ENCODE results near the gene IL1RL1.

DNA sequence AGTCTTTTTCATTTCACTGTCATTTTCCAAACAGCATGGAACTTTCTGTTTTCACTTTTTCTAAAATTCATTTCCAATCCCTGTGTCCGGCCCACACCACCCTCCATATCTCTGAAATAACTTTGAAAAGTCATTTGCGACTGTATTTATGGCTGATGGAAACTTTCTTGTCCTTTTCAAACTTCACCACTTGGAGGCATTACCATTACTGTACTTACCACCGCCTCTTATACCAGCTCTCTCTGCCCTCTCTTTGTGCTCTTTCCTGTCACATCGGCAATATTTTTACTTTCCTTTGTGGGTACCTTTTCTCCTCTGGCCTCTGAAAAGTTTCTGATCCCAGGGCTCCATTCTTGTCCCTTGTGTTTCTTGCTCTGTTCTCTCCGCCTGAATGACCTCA lies 39.5 kb upstream of the IL1RL1 start:
- TF ChIP-seq, protein P1, sequence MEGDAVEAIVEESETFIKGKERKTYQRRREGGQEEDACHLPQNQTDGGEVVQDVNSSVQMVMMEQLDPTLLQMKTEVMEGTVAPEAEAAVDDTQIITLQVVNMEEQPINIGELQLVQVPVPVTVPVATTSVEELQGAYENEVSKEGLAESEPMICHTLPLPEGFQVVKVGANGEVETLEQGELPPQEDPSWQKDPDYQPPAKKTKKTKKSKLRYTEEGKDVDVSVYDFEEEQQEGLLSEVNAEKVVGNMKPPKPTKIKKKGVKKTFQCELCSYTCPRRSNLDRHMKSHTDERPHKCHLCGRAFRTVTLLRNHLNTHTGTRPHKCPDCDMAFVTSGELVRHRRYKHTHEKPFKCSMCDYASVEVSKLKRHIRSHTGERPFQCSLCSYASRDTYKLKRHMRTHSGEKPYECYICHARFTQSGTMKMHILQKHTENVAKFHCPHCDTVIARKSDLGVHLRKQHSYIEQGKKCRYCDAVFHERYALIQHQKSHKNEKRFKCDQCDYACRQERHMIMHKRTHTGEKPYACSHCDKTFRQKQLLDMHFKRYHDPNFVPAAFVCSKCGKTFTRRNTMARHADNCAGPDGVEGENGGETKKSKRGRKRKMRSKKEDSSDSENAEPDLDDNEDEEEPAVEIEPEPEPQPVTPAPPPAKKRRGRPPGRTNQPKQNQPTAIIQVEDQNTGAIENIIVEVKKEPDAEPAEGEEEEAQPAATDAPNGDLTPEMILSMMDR (conservative IDR thresholded peaks at IDR 0.05 in 1 of 2, IDR thresholded peaks at IDR 0.05 in 1 of 2; ENCODE audit: low read depth in 1 of 2, low read length in 2 of 2): no peak
- TF ChIP-seq EZH2 (IDR thresholded peaks at IDR 0.05; ENCODE audit: low read length, missing control alignments): no peak

Data from fibroblast of lung (primary cell).